Naive B cell (primary cell): ENCODE results near the gene SMYD3. TPM values are rescaled to one million over a fixed set of nuclear protein-coding genes. Genes with fewer than 3 reads are reported as not detected.

Source experiments
- ATAC-seq, 2 donors: fragments of 150-1000 bp; cut with Tn5 transposase; 2 replicates each; pipeline ENCODE4 v1.10.0; 2021; ENCODE audit warnings: low read depth in 2 of 2, mild to moderate bottlenecking in 2 of 2, moderate library complexity in 2 of 2
- DNase-seq: peaks from one replicate; pipeline ENCODE4 v3.0.0; 2022
- H3K27ac Mint-ChIP-seq, 6 donors: one replicate each; pipeline ENCODE4 v1.8.0; 2020 to 2022; ENCODE audit warnings: mild to moderate bottlenecking in 6 of 6, mixed read lengths in 6 of 6, moderate library complexity in 5 of 6, inconsistent platforms in 2 of 6
- H3K27me3 Mint-ChIP-seq, 3 donors: one replicate each; pipeline ENCODE4 v1.8.0; 2021 to 2022; ENCODE audit warnings: mixed read lengths in 3 of 3, mild to moderate bottlenecking in 1 of 3
- H3K36me3 Mint-ChIP-seq, 2 donors: one replicate each; pipeline ENCODE4 v1.8.0; 2020 to 2022; ENCODE audit warnings: mixed read lengths in 2 of 2, inconsistent platforms in 1 of 2, mild to moderate bottlenecking in 1 of 2
- H3K4me1 Mint-ChIP-seq, 3 donors: one replicate each; pipeline ENCODE4 v1.8.0; 2020 to 2022; ENCODE audit warnings: mixed read lengths in 3 of 3, inconsistent platforms in 1 of 3, mild to moderate bottlenecking in 1 of 3, moderate library complexity in 1 of 3
- H3K4me3 Mint-ChIP-seq, 8 donors: one replicate each; pipeline ENCODE4 v1.8.0; 2020 to 2022; ENCODE audit warnings: mild to moderate bottlenecking in 8 of 8, mixed read lengths in 8 of 8, moderate library complexity in 8 of 8, inconsistent platforms in 2 of 8
- H3K9me3 Mint-ChIP-seq, 7 donors: one replicate each; pipeline ENCODE4 v1.8.0; 2020 to 2022; ENCODE audit warnings: mixed read lengths in 7 of 7, mild to moderate bottlenecking in 5 of 7, inconsistent platforms in 2 of 7, moderate library complexity in 1 of 7
- polyA plus RNA-seq, 6 donors: library from polyadenylated mRNA; unstranded; fragments of 300-500 nt; fragmentation: Illumina TruSeq; gene quantifications; one replicate each; pipeline ENCODE4 v1.2.3, GENCODE V29; 2021; ENCODE audit warnings: low read depth in 6 of 6

The SMYD3 gene
- polyA plus RNA-seq, 6 donors from 2014 or later, result 15.8 to 27.3 (median 19.5) TPM

GRCh38 chr1:246068619-246069509 lies 438.2 kb downstream of the SMYD3 start:
- Mint-ChIP-seq H3K27ac (peak overlapping the region in 2 of 6 donors; percentile 20 to 83), H3K27me3 (no peaks in the 10 kb centered on the region), H3K4me1 (peaks cover 7 to 11% (median 10%) of the 10 kb centered on the region in 3 donors), H3K9me3 (no peaks in the 10 kb centered on the region), H3K4me3 (peak overlapping the region in 1 of 8 donors; percentile 21), H3K36me3 (peaks cover 0 to 6% of the 10 kb centered on the region in 2 donors)
- no peak for DNase-seq
- no peak for ATAC-seq

- Mint-ChIP-seq H3K27ac (peak overlapping the region in 1 of 6 donors; percentile 78), H3K4me1 (peaks cover 7 to 11% (median 10%) of the 10 kb centered on the region in 3 donors), H3K4me3 (peak overlapping the region in 1 of 8 donors; percentile 21), H3K9me3 (no peaks in the 10 kb centered on the region), H3K27me3 (no peaks in the 10 kb centered on the region), H3K36me3 (peaks cover 0 to 6% of the 10 kb centered on the region in 2 donors)
- DNase-seq, result no peak
- ATAC-seq, result no peak
These were observed 438.9 kb downstream of the SMYD3 start for GRCh38 chr1:246068217-246068512.

- Mint-ChIP-seq H3K9me3 (no peaks in the 10 kb centered on the region), H3K4me3 (peak overlapping the region in 2 of 8 donors; percentile 53 to 59), H3K27ac (peak overlapping the region in 4 of 6 donors; percentile 54 to 83 (median 76)), H3K4me1 (peaks cover 7 to 11% (median 10%) of the 10 kb centered on the region in 3 donors), H3K36me3 (peaks cover 0 to 6% of the 10 kb centered on the region in 2 donors), H3K27me3 (no peaks in the 10 kb centered on the region)
- ATAC-seq (peak in 1 of 2 donors; percentile 45), DNase-seq (peak; percentile 19)
These were observed 439.5 kb downstream of the SMYD3 start for GRCh38 chr1:246067432-246068216.

- ATAC-seq, result no peak
- Mint-ChIP-seq H3K36me3 (peaks cover 0 to 6% of the 10 kb centered on the region in 2 donors), H3K27me3 (no peaks in the 10 kb centered on the region), H3K27ac (peak overlapping the region in 3 of 6 donors; percentile 17 to 79 (median 64)), H3K9me3 (no peaks in the 10 kb centered on the region), H3K4me3 (no peak overlapping the region), H3K4me1 (peaks cover 4 to 10% (median 7%) of the 10 kb centered on the region in 3 donors)
- DNase-seq, result no peak
These were observed 440.5 kb downstream of the SMYD3 start for GRCh38 chr1:246066573-246066972.

GRCh38 chr1:246065592-246065991 lies 441.5 kb downstream of the SMYD3 start:
- Mint-ChIP-seq H3K27me3 (no peaks in the 10 kb centered on the region), H3K27ac (peak overlapping the region in 1 of 6 donors; percentile 12), H3K9me3 (no peaks in the 10 kb centered on the region), H3K36me3 (peaks cover 0 to 6% of the 10 kb centered on the region in 2 donors), H3K4me3 (no peak overlapping the region), H3K4me1 (peaks cover 4 to 10% (median 7%) of the 10 kb centered on the region in 3 donors)
- no peak for ATAC-seq
- DNase-seq, result no peak

GRCh38 chr1:246064891-246065290 lies 442.2 kb downstream of the SMYD3 start:
- Mint-ChIP-seq H3K9me3 (no peaks in the 10 kb centered on the region), H3K36me3 (peaks cover 0 to 6% of the 10 kb centered on the region in 2 donors), H3K27me3 (no peaks in the 10 kb centered on the region), H3K27ac (no peak overlapping the region), H3K4me3 (no peak overlapping the region), H3K4me1 (peaks cover 4 to 10% (median 7%) of the 10 kb centered on the region in 3 donors)
- ATAC-seq (no peak), DNase-seq (no peak)

- H3K4me1 Mint-ChIP-seq, result peaks cover 0 to 7% (median 7%) of the 10 kb centered on the region in 3 donors
- no peak for DNase-seq
- peaks cover 0 to 6% of the 10 kb centered on the region in 2 donors for H3K36me3 Mint-ChIP-seq
- no peak overlapping the region for H3K27ac Mint-ChIP-seq
- H3K27me3 Mint-ChIP-seq, result no peaks in the 10 kb centered on the region
- H3K4me3 Mint-ChIP-seq, result no peak overlapping the region
- H3K9me3 Mint-ChIP-seq, result no peaks in the 10 kb centered on the region
- ATAC-seq, result no peak
These were observed 444.0 kb downstream of the SMYD3 start for GRCh38 chr1:246063013-246063616.

GRCh38 chr1:246058466-246058865 lies 448.6 kb downstream of the SMYD3 start:
- Mint-ChIP-seq H3K4me1 (no peaks in the 10 kb centered on the region), H3K4me3 (no peak overlapping the region), H3K27ac (no peak overlapping the region), H3K9me3 (peaks cover 3 to 10% (median 7%) of the 10 kb centered on the region in 7 donors), H3K27me3 (no peaks in the 10 kb centered on the region), H3K36me3 (peaks cover 9 to 10% of the 10 kb centered on the region in 2 donors)
- no peak for DNase-seq
- ATAC-seq, result no peak

- no peak overlapping the region for H3K27ac Mint-ChIP-seq
- H3K4me1 Mint-ChIP-seq, result no peaks in the 10 kb centered on the region
- no peak overlapping the region for H3K4me3 Mint-ChIP-seq
- ATAC-seq, result no peak
- H3K9me3 Mint-ChIP-seq, result peaks cover 3 to 10% (median 7%) of the 10 kb centered on the region in 7 donors
- H3K27me3 Mint-ChIP-seq, result no peaks in the 10 kb centered on the region
- peaks cover 17 to 25% of the 10 kb centered on the region in 2 donors for H3K36me3 Mint-ChIP-seq
- no peak for DNase-seq
These were observed 454.5 kb downstream of the SMYD3 start for GRCh38 chr1:246052603-246053002.

- Mint-ChIP-seq H3K36me3 (peaks cover 17 to 25% of the 10 kb centered on the region in 2 donors), H3K9me3 (peaks cover 3 to 10% (median 7%) of the 10 kb centered on the region in 7 donors), H3K4me1 (no peaks in the 10 kb centered on the region), H3K4me3 (no peak overlapping the region), H3K27ac (no peak overlapping the region), H3K27me3 (no peaks in the 10 kb centered on the region)
- ATAC-seq (no peak), DNase-seq (no peak)
These were observed 455.1 kb downstream of the SMYD3 start for GRCh38 chr1:246051909-246052518.

- no peak overlapping the region for H3K27ac Mint-ChIP-seq
- ATAC-seq (no peak), DNase-seq (no peak)
- H3K4me3 Mint-ChIP-seq, result no peak overlapping the region
- peaks cover 0 to 11% (median 3%) of the 10 kb centered on the region in 7 donors for H3K9me3 Mint-ChIP-seq
- H3K27me3 Mint-ChIP-seq, result no peaks in the 10 kb centered on the region
- H3K36me3 Mint-ChIP-seq, result peaks cover 11 to 17% of the 10 kb centered on the region in 2 donors
- H3K4me1 Mint-ChIP-seq, result no peaks in the 10 kb centered on the region
These were observed 458.4 kb downstream of the SMYD3 start for GRCh38 chr1:246048693-246049092.

GRCh38 chr1:246043556-246043955 lies 463.5 kb downstream of the SMYD3 start:
- Mint-ChIP-seq H3K4me1 (peaks cover 0 to 4% (median 0%) of the 10 kb centered on the region in 3 donors), H3K4me3 (no peak overlapping the region), H3K36me3 (peaks cover 4 to 7% of the 10 kb centered on the region in 2 donors), H3K27me3 (no peaks in the 10 kb centered on the region), H3K27ac (no peak overlapping the region), H3K9me3 (peaks cover 0 to 11% (median 0%) of the 10 kb centered on the region in 7 donors)
- DNase-seq (no peak), ATAC-seq (no peak)

GRCh38 chr1:246041360-246041759 lies 465.7 kb downstream of the SMYD3 start:
- Mint-ChIP-seq H3K9me3 (peaks cover 0 to 11% (median 0%) of the 10 kb centered on the region in 7 donors), H3K27ac (no peak overlapping the region), H3K4me3 (no peak overlapping the region), H3K27me3 (no peaks in the 10 kb centered on the region), H3K36me3 (peaks cover 4 to 7% of the 10 kb centered on the region in 2 donors), H3K4me1 (peaks cover 0 to 4% (median 0%) of the 10 kb centered on the region in 3 donors)
- DNase-seq, result no peak
- ATAC-seq, result no peak
